ENCODE results near the gene CERT1.

Gene CERT1

GRCh38 chr5:75387806-75388205, 123.6 kb downstream of the CERT1 start:
- DNase-seq: no peak

- DNase-seq: no peak
Observed at GRCh38 chr5:75384218-75384617, 127.2 kb downstream of the CERT1 start.

DNA sequence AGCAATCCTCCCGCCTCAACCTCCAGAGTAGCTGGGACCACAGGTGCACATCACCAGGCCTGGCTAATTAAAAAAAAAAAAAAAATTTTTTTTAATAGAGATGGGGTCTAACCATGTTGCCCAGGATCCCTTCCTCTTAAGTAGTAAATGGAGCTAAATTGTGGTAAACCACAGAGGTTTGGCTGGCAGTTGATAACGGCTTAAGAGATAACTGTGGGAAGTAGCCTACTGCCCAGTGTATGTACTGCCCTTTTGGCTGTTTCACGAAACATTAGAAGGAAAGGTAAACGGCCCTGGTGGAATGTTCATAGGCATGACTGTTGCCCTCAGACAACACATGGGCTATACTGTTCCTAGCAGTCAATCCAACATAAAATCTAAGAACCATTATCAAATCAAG, 130.0 kb downstream of the CERT1 start:
- DNase-seq: no peak

- no peak for DNase-seq
Observed at GRCh38 chr5:75380099-75380498, 131.3 kb downstream of the CERT1 start.

DNA sequence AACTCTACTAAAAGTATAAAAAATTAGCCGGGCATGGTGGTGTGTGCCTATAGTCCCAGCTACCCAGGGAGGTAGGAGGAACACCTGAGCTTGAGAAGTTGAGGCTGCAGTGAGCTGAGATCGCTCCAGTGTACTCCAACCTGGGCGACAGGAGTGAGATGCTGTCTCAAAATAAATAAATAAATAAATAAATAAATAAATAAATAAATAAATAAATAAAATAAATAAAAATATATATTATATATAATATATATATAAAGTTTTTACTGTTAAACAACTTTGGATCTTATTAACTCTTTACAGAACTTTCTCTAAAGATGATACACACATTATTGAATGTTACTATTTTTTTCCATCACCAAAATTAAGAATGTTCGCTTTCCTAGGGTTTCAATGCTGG, 136.0 kb downstream of the CERT1 start:
- DNase-seq: no peak

DNA sequence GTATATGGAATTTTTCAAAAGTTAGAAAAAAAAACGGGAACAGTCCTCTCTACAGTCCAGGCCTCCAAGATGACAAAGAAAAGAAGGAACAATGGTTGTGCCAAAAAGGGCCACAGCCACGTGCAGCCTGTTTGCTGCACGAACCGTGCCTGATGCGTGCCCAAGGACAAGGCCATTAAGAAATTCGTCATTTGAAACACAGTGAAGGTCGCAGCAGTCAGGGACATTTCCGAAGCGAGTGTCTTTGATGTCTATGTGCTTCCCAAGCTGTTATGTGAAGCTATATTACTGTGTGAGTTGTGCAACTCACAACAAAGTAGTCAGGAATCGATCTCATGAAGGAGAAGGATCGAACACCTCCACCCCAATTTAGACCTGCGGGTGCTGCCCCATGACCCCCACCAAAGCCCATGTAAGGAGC, 137.0 kb downstream of the CERT1 start:
- no peak for DNase-seq

GRCh38 chr5:75373862-75374261, 137.6 kb downstream of the CERT1 start:
- DNase-seq: no peak

DNA sequence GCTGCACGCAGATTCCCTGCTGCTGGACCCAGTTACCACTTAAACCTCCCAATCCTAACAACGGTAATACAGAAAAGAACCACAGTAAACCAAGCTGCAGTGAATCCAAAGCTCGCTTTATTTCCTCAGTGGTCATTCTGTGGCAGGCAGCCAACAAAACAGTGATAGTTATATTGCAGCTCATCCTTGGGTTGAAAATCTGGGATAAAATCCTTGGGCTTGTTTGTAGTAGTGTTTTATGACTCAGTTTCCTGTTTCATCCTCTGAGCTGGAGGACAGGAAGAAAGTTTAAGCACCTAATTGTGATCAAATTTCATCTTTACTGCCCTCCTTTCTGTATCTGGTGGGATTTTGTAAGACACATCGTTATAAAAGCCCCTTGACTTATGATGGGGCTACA, 143.0 kb downstream of the CERT1 start:
- no peak for DNase-seq

DNA sequence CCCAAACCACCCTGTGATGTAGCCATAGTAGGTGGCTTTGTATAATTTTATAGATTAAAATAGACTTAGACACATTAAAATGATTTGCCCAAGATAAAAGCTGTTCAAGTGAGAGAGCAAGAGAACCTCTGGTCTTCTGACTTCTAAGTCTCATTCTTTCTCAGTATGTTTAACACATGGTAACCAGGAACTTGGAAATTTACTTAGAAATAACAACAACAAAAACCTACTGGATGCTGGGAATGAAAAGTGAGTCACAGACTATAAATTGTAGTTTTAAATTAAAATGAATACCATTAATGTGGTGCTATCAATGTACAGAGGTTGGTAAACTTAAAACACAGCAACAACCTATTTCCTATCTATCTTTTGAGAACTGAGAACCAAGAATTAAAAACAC, 144.0 kb downstream of the CERT1 start:
- no peak for DNase-seq

DNA sequence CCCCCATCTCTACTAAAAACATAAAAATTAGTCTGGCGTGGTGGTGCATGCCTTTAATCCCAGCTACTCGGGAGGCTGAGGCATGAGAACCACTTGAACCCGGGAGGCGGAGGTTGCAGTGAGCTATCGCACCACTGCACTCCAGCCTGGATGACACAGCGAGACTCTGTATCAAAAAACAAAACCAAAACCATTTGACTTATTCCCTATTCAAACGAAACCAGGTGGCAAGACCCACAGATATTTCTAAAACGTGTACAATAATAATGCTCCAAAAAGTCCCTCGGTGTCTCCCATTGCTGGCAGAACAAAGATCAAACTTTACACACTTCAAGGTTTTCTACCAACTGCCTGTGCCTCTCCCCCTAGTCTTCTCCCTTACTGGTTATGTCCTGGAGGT, 144.6 kb downstream of the CERT1 start:
- DNase-seq: no peak

DNA sequence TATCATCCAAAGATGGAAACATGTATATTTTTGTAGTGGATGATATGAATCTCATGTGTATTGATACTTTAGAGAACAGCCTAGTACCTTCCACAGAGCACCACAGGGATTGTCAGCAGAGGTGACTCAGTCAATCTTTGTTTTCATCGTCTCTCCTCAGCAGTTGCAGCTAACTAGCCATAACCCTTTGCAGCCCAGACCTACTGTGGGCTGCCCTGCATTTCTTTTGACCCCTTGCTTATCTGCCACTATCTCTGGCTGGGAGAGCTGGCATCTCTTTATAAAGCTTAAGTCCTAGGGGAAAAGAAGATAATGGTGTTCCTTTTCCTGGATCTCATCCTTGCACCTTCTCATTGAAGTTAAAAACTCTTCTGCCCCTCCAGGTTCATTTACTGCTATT, 145.7 kb downstream of the CERT1 start:
- no peak for DNase-seq

DNA sequence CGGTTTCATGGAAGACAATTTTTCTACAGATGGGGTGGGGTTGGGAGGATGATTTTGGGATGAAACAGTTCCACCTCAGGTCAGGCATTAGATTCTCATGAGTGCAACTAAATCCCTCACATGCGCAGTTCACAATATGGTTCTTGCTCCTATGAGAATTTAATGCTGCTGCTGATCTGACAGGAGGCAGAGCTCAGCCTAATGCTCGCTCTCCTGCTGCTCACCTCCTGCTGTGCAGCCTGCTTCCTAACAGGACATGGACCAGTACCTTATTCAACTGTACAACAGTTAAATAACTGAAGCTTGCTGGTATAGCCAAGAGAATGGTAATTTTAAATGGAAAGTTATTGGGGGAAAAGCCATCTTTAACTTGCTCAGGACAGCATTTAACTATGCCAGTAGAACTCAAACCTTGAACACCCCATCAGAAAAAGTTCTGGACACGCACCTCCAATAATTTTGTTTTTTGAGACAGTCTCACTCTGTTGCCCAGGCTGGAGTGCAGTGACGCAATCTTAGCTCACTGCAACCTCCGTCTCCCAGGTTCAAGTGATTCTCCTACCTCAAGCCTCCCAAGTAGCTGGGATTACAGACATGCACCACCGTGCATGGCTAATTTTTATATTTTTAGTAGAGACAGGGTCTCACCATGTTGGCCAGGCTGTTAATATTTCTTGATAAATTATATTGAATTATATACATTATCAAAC, 146.7 kb downstream of the CERT1 start:
- DNase-seq: no peak

- no peak for DNase-seq
Observed at GRCh38 chr5:75363726-75364495, 147.5 kb downstream of the CERT1 start.

DNA sequence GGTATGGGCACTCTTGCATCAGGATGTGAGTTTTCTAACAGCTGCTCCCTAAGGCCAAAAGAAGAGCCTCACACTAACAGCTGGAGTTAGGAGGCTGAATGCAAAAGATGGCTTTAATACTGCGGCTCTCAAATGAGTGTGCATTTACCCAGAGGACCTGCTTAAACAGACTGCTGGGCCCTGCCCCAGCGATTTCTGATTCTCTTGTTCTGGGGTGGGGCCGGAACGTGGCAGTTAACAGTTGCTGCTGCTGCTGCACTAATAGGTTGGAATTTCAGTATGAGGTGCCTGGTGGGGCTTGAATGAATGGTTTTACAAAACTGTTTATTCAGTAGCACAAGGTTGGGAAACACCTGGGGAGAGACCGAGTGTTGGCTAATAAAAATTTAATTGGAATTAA, 148.3 kb downstream of the CERT1 start:
- no peak for DNase-seq

GRCh38 chr5:75362474-75362975, 148.9 kb downstream of the CERT1 start:
- no peak for DNase-seq

DNA sequence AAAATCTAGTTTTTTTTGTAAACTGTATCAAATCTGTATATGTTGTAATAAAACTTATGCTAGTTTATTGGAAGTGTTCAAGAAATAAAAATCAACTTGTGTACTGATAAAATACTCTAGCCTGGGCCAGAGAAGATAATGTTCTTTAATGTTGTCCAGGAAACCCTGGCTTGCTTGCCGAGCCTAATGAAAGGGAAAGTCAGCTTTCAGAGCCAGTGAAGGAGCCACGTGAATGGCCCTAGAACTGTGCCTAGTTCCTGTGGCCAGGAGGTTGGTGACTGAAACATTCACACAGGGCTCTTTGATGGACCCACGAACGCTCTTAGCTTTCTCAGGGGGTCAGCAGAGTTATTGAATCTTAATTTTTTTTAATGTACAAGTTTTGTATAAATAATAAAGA, 150.1 kb downstream of the CERT1 start:
- no peak for DNase-seq

DNA sequence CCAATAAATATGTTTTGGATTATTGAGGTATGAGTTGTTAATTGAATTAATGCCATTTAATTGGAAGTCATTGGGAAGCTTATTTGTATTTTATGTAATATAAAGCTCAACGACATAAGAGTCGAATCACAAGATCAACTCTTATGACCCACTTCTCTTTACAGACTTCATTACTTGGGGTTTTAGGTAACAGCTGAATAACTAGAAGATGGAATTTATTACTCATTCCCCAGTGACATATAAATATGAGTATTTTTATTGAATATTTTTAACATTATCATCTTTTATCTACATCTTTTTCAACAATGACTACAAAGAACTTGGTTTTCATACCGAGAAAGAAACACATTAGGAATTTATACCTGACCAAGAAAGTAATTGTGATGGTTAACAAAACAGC, 153.3 kb downstream of the CERT1 start:
- DNase-seq: no peak

DNA sequence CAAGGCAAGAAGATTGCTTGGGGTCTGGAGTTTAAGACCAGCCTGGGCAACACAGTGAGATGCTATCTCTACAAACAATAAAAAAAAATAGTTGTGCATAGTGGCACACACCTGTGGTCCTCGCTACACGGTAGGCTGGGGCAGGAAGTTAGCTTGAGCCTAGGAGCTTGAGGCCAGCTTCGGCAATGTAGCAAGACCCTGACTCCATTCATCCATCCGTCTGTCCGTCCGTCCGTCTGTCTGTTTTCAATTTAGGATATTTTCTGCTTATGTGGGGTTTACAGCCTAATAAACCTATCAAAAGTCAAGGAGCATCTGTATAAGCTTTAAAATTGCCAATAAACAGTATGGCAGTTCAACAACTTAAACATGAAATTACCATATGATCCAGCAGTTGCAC, 154.7 kb downstream of the CERT1 start:
- DNase-seq: no peak

- no peak for DNase-seq
Observed at GRCh38 chr5:75355236-75355635, 156.2 kb downstream of the CERT1 start.

GRCh38 chr5:75351139-75351926, 160.1 kb downstream of the CERT1 start:
- no peak for DNase-seq

DNA sequence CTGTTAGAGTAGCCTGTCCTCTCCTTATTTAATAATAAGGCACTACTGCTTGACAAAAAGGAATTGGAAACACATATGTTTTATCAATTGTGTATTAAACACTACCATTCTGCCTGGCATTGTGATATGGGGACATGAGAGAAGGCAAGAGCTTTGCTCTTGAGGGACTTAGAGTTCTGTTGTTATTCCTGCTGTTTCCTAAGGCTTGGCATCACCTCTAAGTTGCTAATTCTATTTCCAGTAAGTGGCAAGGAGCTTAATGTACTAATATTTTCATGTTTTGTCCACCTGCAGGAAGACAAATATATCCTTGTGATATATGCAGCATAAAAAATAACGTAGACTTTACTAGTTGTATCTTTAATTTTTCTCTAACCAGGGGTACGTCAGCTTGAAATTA, 161.8 kb downstream of the CERT1 start:
- DNase-seq: no peak

GRCh38 chr5:75348241-75348640, 163.2 kb downstream of the CERT1 start:
- DNase-seq: no peak

DNA sequence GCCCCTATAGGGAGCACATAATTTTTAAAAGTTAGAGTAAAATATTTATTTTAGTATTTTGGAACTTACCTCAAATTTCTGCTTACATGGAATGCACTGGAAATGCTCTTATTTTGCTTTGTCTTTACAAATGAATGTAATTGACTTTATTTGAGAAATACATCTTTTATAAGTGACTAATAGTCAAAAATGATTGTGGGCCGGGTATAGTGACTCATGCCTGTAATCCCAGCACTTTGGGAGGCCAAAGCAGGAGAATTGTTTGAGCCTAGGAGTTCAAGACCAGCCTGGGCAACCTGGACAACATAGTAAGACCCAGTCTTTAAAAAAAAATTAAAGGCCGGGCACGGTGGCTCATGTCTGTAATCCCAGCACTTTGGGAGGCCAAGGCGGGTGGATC, 168.6 kb downstream of the CERT1 start:
- DNase-seq: no peak

DNA sequence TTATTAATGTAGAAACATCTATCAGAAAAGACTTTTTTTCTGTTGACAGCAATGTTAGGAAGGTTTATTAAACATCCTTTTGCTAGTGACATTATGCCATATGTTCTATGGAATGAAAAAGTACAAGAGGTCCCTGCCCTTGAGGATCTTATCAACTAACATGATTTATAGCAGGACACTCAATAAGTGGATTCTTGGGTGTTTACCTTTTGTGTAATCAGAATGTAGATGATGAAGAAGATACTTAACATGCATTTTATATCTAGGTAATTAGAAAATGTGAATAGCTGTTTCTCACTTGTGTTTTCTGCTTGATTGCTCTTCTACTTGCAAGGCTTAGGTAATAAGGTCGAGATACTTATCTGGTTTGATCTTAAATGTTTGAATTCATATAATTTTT, 169.5 kb downstream of the CERT1 start:
- no peak for DNase-seq

Measured in CD4-positive, alpha-beta T cell treated with Interleukin-4 for 1 hour (primary cell).